ENCODE measurements around the gene ARL13B.
A peak's percentile ranks its signal among the peaks of the same experiment; 100 is the strongest.

Gene ARL13B

GRCh38 chr3:94095111-94095510 is 115.2 kb downstream of the ARL13B start:
- no peak overlapping the region for H3K4me3 ChIP-seq (ENCODE audit: low read depth in 1 of 2, low read length in 1 of 2)
- peaks cover 29 to 34% of the 10 kb centered on the region in 2 experiments for H3K4me1 ChIP-seq (ENCODE audit: control insufficient read depth in 1 of 2, insufficient read depth in 1 of 2, low read depth in 1 of 2, low read length in 1 of 2)
- TF ChIP-seq CTCF (IDR thresholded peaks at IDR 0.05), result no peak
- H3K9me3 ChIP-seq, result no peaks in the 10 kb centered on the region
- no peaks in the 10 kb centered on the region for H3K27me3 ChIP-seq
- peaks cover 26% of the 10 kb centered on the region for H3K36me3 ChIP-seq
- no peak overlapping the region for H3K27ac ChIP-seq

- Histone ChIP-seq H3K36me3 (peaks cover 26% of the 10 kb centered on the region), H3K9me3 (no peaks in the 10 kb centered on the region), H3K4me3 (ENCODE audit: low read depth in 1 of 2, low read length in 1 of 2) (no peak overlapping the region), H3K27ac (peak overlapping the region; percentile 75), H3K4me1 (ENCODE audit: control insufficient read depth in 1 of 2, insufficient read depth in 1 of 2, low read depth in 1 of 2, low read length in 1 of 2) (peaks cover 24 to 26% of the 10 kb centered on the region in 2 experiments), H3K27me3 (no peaks in the 10 kb centered on the region)
- no peak for TF ChIP-seq CTCF (IDR thresholded peaks at IDR 0.05)
Measured at GRCh38 chr3:94098452-94098851, 118.5 kb downstream of the ARL13B start.

GRCh38 chr3:94099311-94099710 is 119.4 kb downstream of the ARL13B start:
- no peak for TF ChIP-seq CTCF (IDR thresholded peaks at IDR 0.05)
- Histone ChIP-seq H3K4me1 (ENCODE audit: control insufficient read depth in 1 of 2, insufficient read depth in 1 of 2, low read depth in 1 of 2, low read length in 1 of 2) (peaks cover 24 to 26% of the 10 kb centered on the region in 2 experiments), H3K4me3 (ENCODE audit: low read depth in 1 of 2, low read length in 1 of 2) (peak overlapping the region in 1 of 2 experiments; percentile 5), H3K27ac (peak overlapping the region; percentile 75), H3K36me3 (peaks cover 30% of the 10 kb centered on the region), H3K27me3 (no peaks in the 10 kb centered on the region), H3K9me3 (no peaks in the 10 kb centered on the region)

GRCh38 chr3:94101860-94102259 is 121.9 kb downstream of the ARL13B start:
- Histone ChIP-seq H3K27me3 (no peaks in the 10 kb centered on the region), H3K36me3 (peaks cover 10% of the 10 kb centered on the region), H3K4me1 (ENCODE audit: control insufficient read depth in 1 of 2, insufficient read depth in 1 of 2, low read depth in 1 of 2, low read length in 1 of 2) (peaks cover 24 to 26% of the 10 kb centered on the region in 2 experiments), H3K9me3 (no peaks in the 10 kb centered on the region), H3K4me3 (ENCODE audit: low read depth in 1 of 2, low read length in 1 of 2) (no peak overlapping the region), H3K27ac (no peak overlapping the region)
- TF ChIP-seq CTCF (IDR thresholded peaks at IDR 0.05), result no peak

Data from neutrophil (primary cell).